KBM-7 (cell line): Measurements from ENCODE around the gene ST6GAL2.

Experiments
- DNase-seq: peaks from one replicate; pipeline ENCODE4 v3.0.0-alpha.2; 2015
- in situ Hi-C: fragments of 300-500 bp; cut with MboI; formaldehyde crosslinking; loops from 2 replicates; pipeline ENCODE4 v1.14.3; 2020; ENCODE audit warnings: low sequenced_read_pairs, low pct_unique_long_range_greater_than_20kb, mixed read lengths

Gene ST6GAL2

GRCh38 chr2:106833256-106833655 lies 52.7 kb downstream of the ST6GAL2 start:
- in situ Hi-C loops = no loop called here
- DNase-seq = no peak

- no peak for DNase-seq
- in situ Hi-C loops = no loop called here
Measured at GRCh38 chr2:106831816-106832569, 54.0 kb downstream of the ST6GAL2 start.

- in situ Hi-C loops = no loop called here
- no peak for DNase-seq
Measured at GRCh38 chr2:106831241-106831640, 54.7 kb downstream of the ST6GAL2 start.

- no peak for DNase-seq
- in situ Hi-C loops = no loop called here
Measured at GRCh38 chr2:106830191-106830590, 55.8 kb downstream of the ST6GAL2 start.

- DNase-seq = no peak
- in situ Hi-C loops = no loop called here
Measured at GRCh38 chr2:106828119-106828518, 57.8 kb downstream of the ST6GAL2 start.

GRCh38 chr2:106827158-106827557 lies 58.8 kb downstream of the ST6GAL2 start:
- DNase-seq = no peak
- in situ Hi-C loops = no loop called here

- in situ Hi-C loops = no loop called here
- DNase-seq = no peak
Measured at GRCh38 chr2:106825161-106825560, 60.8 kb downstream of the ST6GAL2 start.

- in situ Hi-C loops = no loop called here
- DNase-seq = no peak
Measured at GRCh38 chr2:106816974-106817373, 69.0 kb downstream of the ST6GAL2 start.

GRCh38 chr2:106812841-106813240 lies 73.1 kb downstream of the ST6GAL2 start:
- no peak for DNase-seq
- in situ Hi-C loops = no loop called here

GRCh38 chr2:106812383-106812782 lies 73.6 kb downstream of the ST6GAL2 start:
- in situ Hi-C loops = no loop called here
- no peak for DNase-seq

- in situ Hi-C loops = no loop called here
- no peak for DNase-seq
Measured at GRCh38 chr2:106805716-106806115, 80.3 kb downstream of the ST6GAL2 start.

GRCh38 chr2:106804161-106804560 lies 81.8 kb downstream of the ST6GAL2 start:
- in situ Hi-C loops = no loop called here
- DNase-seq = no peak

- in situ Hi-C loops = no loop called here
- no peak for DNase-seq
Measured at GRCh38 chr2:106800976-106801655, 84.9 kb downstream of the ST6GAL2 start.

GRCh38 chr2:106800180-106800579 lies 85.8 kb downstream of the ST6GAL2 start:
- DNase-seq = no peak
- in situ Hi-C loops = no loop called here

GRCh38 chr2:106798826-106799552 lies 87.0 kb downstream of the ST6GAL2 start:
- in situ Hi-C loops = no loop called here
- DNase-seq = no peak

- no peak for DNase-seq
- in situ Hi-C loops = no loop called here
Measured at GRCh38 chr2:106797494-106797893, 88.5 kb downstream of the ST6GAL2 start.

GRCh38 chr2:106792671-106793070 lies 93.3 kb downstream of the ST6GAL2 start:
- no peak for DNase-seq
- in situ Hi-C loops = no loop called here

GRCh38 chr2:106789185-106789584 lies 96.8 kb downstream of the ST6GAL2 start:
- DNase-seq = peak; percentile 35
- in situ Hi-C loops = no loop called here

- in situ Hi-C loops = no loop called here
- DNase-seq = no peak
Measured at GRCh38 chr2:106782681-106783080, 103.3 kb downstream of the ST6GAL2 start.

- no peak for DNase-seq
- in situ Hi-C loops = no loop called here
Measured at GRCh38 chr2:106781196-106781595, 104.8 kb downstream of the ST6GAL2 start.
